OCI-LY3 (cell line): Measurements from ENCODE around the gene CACYBP.

Experiments used
- H2AFZ ChIP-seq: fragments of 200-600, 300-600 bp; shearing (Covaris generic); 2 replicates; pipeline ENCODE4 v1.6.0; 2014; ENCODE audit warnings: antibody characterized with exemption, low read depth, low read length
- H3K27ac ChIP-seq: fragments of 200-600, 300-600 bp; sonication (generic); 2 replicates; pipeline ENCODE4 v1.5.1; 2014; ENCODE audit warnings: mild to moderate bottlenecking, low read length, moderate library complexity, mixed read lengths
- H3K27me3 ChIP-seq: fragments of 200-600, 300-600 bp; sonication (generic); 2 replicates; pipeline ENCODE4 v1.6.1; 2014; ENCODE audit warnings: low read depth, low read length, mixed read lengths
- H3K36me3 ChIP-seq: fragments of 200-600, 300-600 bp; sonication (generic); replicated peaks from 2 replicates; pipeline ENCODE3; 2014; ENCODE audit warnings: low read depth, low read length, mixed read lengths
- H3K4me1 ChIP-seq: fragments of 300-600, 200-600 bp; sonication (generic); 2 replicates; pipeline ENCODE4 v1.6.1; 2014; ENCODE audit warnings: low read length, mixed read lengths
- H3K4me2 ChIP-seq: fragments of 200-600, 300-600 bp; sonication (generic); 2 replicates; pipeline ENCODE4 v1.6.1; 2014; ENCODE audit warnings: low read length, mixed read lengths
- H3K4me3 ChIP-seq: fragments of 300-600, 200-600 bp; sonication (generic); 2 replicates; pipeline ENCODE4 v1.5.1; 2014; ENCODE audit warnings: antibody characterized with exemption, mild to moderate bottlenecking, low read length, moderate library complexity
- H3K79me2 ChIP-seq: fragments of 300-600, 200-600 bp; shearing (Covaris generic); 2 replicates; pipeline ENCODE4 v1.6.1; 2014; ENCODE audit warnings: mild to moderate bottlenecking, low read length, mixed read lengths
- H3K9ac ChIP-seq: fragments of 300-600, 200-600 bp; shearing (Covaris generic); 2 replicates; pipeline ENCODE4 v1.6.0; 2014; ENCODE audit warnings: mild to moderate bottlenecking, low read length, moderate library complexity
- H3K9me3 ChIP-seq: fragments of 200-600, 300-600 bp; shearing (Covaris generic); 2 replicates; pipeline ENCODE4 v1.6.1; 2014; ENCODE audit warnings: low read length, mixed read lengths; ENCODE audit not compliant: insufficient read depth
- H4K20me1 ChIP-seq: fragments of 200-600, 300-600 bp; sonication (generic); 2 replicates; pipeline ENCODE4 v1.6.1; 2016; ENCODE audit warnings: low read length, mixed read lengths; ENCODE audit not compliant: insufficient read depth
- EZH2phosphoT487 ChIP-seq: fragments of 200-600 bp; shearing (Covaris generic); IDR thresholded peaks from 2 replicates; pipeline ENCODE4 v1.6.1; 2018; ENCODE audit warnings: antibody characterized with exemption, mixed run types, low read depth
- TF ChIP-seq, protein P1 (sequence below): fragments of 200-600, 300-600 bp; sonication (generic); IDR thresholded peaks from 2 replicates; pipeline ENCODE4 v1.5.1; 2014; ENCODE audit warnings: antibody characterized with exemption, low read length, low read depth

The CACYBP gene

DNA sequence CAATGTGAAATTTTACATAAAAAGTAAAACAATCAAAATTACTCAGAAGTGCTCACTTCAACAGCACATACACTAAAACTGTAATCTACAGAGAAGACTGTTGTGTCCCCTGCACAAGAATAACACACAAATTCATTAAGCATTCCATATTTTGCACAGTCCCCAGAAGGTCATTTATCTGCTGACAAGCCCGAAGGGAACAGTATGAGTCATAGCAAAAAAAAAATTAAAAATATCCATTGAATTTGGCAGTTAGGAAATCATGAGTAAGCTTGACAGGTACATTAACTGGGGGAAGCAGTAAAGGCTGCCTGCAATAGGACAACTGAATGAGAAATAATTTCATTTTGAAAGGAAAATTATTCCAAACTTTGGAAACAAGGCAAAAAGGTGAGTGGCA, 3.3 kb upstream of the CACYBP start:
- H2AFZ ChIP-seq = no peak overlapping the region
- H3K79me2 ChIP-seq = peaks cover 17% of the 10 kb centered on the region
- peaks cover 13% of the 10 kb centered on the region for H3K4me1 ChIP-seq
- no peak overlapping the region for H3K4me2 ChIP-seq
- H3K27me3 ChIP-seq = no peaks in the 10 kb centered on the region
- no peak overlapping the region for H3K9ac ChIP-seq
- no peak overlapping the region for H3K4me3 ChIP-seq
- H3K9me3 ChIP-seq = no peaks in the 10 kb centered on the region
- TF ChIP-seq, protein P1, sequence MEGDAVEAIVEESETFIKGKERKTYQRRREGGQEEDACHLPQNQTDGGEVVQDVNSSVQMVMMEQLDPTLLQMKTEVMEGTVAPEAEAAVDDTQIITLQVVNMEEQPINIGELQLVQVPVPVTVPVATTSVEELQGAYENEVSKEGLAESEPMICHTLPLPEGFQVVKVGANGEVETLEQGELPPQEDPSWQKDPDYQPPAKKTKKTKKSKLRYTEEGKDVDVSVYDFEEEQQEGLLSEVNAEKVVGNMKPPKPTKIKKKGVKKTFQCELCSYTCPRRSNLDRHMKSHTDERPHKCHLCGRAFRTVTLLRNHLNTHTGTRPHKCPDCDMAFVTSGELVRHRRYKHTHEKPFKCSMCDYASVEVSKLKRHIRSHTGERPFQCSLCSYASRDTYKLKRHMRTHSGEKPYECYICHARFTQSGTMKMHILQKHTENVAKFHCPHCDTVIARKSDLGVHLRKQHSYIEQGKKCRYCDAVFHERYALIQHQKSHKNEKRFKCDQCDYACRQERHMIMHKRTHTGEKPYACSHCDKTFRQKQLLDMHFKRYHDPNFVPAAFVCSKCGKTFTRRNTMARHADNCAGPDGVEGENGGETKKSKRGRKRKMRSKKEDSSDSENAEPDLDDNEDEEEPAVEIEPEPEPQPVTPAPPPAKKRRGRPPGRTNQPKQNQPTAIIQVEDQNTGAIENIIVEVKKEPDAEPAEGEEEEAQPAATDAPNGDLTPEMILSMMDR = no peak
- TF ChIP-seq EZH2phosphoT487 = no peak
- H3K27ac ChIP-seq = no peak overlapping the region
- peaks cover 2% of the 10 kb centered on the region for H3K36me3 ChIP-seq
- H4K20me1 ChIP-seq = peaks cover 6% of the 10 kb centered on the region

DNA sequence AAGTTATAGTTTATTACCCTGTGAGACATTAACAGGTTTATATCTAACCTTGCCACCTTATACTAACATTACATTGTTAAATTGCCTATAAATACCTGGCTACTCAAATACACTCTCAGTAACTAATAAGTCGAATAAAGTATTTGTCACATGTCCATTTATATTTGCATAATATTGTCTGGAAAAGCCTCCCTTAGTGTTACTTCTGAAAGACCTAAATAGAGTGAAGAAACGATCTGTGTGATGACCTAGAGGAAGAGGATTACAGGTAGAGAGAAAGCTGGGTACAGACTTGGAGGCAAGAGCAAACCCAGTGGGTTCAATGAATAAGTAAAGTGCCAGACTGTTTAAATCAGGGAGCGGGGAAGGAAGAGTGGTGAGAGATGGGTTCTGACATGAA, 2.7 kb upstream of the CACYBP start:
- no peak for TF ChIP-seq EZH2phosphoT487
- TF ChIP-seq, protein P1 = no peak
- Histone ChIP-seq H3K79me2 (peaks cover 22% of the 10 kb centered on the region), H3K9me3 (no peaks in the 10 kb centered on the region), H3K4me2 (no peak overlapping the region), H2AFZ (no peak overlapping the region), H3K9ac (no peak overlapping the region), H4K20me1 (peaks cover 9% of the 10 kb centered on the region), H3K4me3 (no peak overlapping the region), H3K27ac (no peak overlapping the region), H3K4me1 (peaks cover 18% of the 10 kb centered on the region), H3K27me3 (no peaks in the 10 kb centered on the region), H3K36me3 (peaks cover 4% of the 10 kb centered on the region)

DNA sequence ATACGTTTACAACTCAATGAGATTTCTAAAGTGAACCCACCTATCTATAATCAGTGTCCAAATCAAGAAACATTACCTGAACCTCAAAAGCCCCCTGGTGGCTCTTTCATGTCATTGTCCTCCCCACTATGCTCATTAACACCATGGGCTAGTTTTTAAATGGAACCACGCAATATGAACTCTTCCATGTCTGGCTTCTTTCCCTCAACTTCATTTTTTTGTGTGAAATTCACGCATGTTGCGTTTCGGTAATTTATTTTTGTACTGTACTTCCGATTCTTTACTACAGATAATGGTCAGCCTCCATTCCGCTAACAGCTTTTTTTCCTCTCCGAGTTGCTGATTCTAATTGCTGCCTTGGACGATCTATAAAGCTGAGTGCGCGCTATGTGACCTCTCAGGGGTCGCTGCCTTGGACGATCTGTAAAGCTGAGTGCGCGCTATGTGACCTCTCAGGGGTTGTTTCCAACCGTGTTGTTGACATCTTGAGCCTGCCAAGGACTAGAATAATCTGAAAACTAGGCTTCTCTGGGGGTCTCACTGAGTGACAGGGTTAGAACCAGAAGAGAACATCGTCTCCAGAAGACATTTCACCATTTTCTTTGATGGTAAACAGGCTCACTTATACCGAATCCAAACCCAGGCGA, 1.1 kb upstream of the CACYBP start:
- Histone ChIP-seq H3K27ac (peak overlapping the region; percentile 86), H3K9me3 (no peaks in the 10 kb centered on the region), H4K20me1 (peaks cover 21% of the 10 kb centered on the region), H3K36me3 (peaks cover 8% of the 10 kb centered on the region), H3K79me2 (peaks cover 39% of the 10 kb centered on the region), H3K9ac (peak overlapping the region; percentile 95), H3K27me3 (no peaks in the 10 kb centered on the region), H3K4me1 (peaks cover 30% of the 10 kb centered on the region), H3K4me3 (peak overlapping the region; percentile 93), H3K4me2 (peak overlapping the region; percentile 77), H2AFZ (peak overlapping the region; percentile 79)
- TF ChIP-seq, protein P1 = peak; percentile 90
- no peak for TF ChIP-seq EZH2phosphoT487

DNA sequence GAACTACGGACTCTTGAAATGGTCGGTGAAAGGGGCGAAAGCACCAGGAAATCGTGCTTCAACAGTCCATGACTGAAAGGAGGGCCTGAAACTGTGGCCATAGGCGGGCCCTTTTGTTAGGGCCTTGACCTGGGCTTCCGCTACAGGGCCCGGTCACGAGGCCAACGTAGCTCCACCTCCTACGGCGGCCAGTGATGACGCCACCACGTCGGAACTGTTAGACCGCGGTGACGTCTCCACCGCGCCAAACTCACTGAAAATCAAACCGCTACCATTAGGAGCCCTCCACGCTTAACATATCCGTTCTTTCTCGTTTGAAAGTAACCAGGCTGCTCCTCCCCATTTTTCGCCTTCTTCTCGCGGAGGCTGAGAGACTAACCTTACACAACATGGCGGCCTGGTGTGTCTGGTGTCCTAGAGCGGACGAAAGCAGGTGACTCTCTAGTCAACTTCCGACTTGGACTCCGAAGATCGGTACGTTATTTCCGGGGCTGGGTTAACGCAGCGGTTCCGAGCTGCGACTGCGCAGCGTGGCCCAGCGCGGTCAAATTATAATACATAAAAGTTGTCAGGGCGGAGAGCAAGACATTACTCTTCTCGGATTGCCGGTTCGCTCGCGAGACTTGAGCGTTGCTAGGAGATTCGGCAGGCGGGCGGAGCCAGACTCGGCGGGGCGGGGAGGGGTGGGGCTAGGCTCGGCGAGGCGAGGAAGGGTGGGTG, 371 bp upstream of the CACYBP start:
- H3K9me3 ChIP-seq = no peaks in the 10 kb centered on the region
- H3K27ac ChIP-seq = peak overlapping the region; percentile 86
- H4K20me1 ChIP-seq = peaks cover 28% of the 10 kb centered on the region
- peak overlapping the region; percentile 77 for H3K4me2 ChIP-seq
- no peaks in the 10 kb centered on the region for H3K27me3 ChIP-seq
- peaks cover 46% of the 10 kb centered on the region for H3K79me2 ChIP-seq
- peaks cover 8% of the 10 kb centered on the region for H3K36me3 ChIP-seq
- H3K4me3 ChIP-seq = peak overlapping the region; percentile 93
- peak overlapping the region; percentile 88 for H2AFZ ChIP-seq
- H3K4me1 ChIP-seq = peaks cover 37% of the 10 kb centered on the region
- no peak for TF ChIP-seq EZH2phosphoT487
- TF ChIP-seq, protein P1 = no peak
- peak overlapping the region; percentile 95 for H3K9ac ChIP-seq
